NK-92 (cell line): Measurements from ENCODE around the gene ASB10.

Source experiments
- DNase-seq: peaks from one replicate; lab custom pipeline; 2025; ENCODE audit not compliant: unreplicated experiment; lab: John Stamatoyannopoulos, UW

Gene ASB10

DNA sequence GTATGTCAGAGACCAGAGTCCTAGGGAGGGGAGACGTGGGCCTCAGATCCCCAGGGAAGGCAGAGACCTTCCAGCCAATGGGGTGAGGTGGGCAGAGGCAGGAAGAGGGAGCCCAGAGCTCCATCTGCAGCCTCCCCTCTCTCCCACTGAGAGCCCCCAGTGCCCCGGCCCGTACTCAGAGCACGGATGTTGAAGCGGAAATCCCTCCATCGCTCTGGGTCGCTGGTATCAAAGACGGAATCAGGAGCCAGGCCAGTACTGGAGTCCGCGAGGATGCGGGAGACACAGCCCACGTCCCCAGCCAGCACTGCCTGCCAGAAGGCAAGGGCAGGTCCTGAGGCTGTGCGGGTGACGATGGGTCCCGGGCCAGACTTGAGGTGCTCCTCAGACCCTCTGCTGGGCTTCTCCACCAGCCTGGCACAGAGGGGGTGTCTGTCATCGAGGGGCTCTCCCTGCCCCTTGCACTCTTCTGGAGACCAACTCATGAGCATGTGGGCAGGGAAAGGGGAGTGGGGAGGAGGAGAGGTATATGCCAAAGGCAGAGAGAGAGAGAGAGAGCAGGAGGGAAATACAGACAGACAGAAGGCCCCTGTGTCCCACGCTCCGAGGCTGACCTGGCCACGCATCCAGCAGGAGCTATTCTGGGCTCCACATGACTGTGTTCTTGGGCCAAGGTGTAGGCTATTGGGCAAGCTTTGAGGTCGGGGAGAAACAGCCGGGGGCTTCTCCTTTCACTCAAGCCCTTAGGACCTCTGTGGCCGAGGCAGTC is at the start of gene ASB10:
Gene ASB10, minus strand, starts transcription at position 611 of the 769 bp plus-strand sequence. Its CDS starts 120 bp downstream, at position 491.
- DNase-seq, result no peak

- DNase-seq, result no peak
Measured at GRCh38 chr7:151236406-151236805, 49.4 kb upstream of the ASB10 start.

DNA sequence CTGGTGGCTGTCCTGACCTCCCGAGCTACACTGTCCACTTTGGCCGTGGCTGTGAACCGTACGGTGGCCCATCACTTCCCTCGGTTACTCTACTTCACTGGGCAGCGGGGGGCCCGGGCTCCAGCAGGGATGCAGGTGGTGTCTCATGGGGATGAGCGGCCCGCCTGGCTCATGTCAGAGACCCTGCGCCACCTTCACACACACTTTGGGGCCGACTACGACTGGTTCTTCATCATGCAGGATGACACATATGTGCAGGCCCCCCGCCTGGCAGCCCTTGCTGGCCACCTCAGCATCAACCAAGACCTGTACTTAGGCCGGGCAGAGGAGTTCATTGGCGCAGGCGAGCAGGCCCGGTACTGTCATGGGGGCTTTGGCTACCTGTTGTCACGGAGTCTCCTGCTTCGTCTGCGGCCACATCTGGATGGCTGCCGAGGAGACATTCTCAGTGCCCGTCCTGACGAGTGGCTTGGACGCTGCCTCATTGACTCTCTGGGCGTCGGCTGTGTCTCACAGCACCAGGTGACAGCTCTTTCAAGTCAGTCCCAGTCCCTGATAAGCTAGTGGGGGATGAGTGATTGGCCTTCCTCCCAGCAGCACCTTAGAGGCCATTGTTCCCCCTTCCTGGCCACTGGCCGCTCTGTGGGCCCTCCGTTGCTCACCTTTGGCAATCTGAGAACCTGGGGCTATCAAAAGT is 48.2 kb upstream of the ASB10 start:
- no peak for DNase-seq

GRCh38 chr7:151233804-151234203 is 46.8 kb upstream of the ASB10 start:
- no peak for DNase-seq

DNA sequence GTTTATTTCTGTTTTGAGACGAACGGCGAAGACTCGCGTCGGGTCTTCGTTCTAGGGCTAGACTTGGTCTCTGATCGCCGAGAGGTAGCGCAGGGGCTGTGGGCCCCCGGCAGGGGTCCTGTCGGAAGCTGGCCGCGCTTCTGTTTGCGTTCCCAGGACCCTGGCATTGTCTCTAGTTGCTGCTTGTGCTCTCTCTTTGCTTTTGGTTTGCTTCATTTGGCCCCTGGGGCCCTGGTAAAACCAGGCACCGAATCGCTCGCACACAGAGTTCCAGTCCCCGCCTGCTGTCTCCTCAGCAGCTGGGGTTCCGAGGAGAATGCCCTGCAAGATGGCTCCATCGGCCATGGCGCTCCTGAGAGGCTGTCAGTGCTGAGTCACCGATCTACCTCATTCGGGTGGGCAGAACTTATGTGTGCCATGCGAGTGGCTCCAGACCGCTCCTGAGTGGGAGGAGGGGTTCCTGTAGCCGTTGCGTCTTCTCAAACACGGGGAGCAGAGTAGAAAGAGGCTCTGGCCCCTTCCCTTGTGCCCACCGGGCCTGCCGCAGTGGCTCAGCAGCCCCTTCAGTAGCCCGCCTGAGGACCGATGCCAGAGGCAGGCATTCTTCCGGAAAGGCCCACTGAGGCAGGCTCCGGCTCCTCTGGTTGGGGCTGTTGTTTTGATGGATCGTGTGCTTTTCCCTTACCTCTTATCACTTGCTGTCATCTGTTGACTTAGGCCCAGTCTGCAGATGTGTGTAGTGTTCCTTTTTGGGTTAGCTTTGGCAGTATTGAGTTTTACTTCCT is 46.1 kb upstream of the ASB10 start:
- DNase-seq, result no peak

DNA sequence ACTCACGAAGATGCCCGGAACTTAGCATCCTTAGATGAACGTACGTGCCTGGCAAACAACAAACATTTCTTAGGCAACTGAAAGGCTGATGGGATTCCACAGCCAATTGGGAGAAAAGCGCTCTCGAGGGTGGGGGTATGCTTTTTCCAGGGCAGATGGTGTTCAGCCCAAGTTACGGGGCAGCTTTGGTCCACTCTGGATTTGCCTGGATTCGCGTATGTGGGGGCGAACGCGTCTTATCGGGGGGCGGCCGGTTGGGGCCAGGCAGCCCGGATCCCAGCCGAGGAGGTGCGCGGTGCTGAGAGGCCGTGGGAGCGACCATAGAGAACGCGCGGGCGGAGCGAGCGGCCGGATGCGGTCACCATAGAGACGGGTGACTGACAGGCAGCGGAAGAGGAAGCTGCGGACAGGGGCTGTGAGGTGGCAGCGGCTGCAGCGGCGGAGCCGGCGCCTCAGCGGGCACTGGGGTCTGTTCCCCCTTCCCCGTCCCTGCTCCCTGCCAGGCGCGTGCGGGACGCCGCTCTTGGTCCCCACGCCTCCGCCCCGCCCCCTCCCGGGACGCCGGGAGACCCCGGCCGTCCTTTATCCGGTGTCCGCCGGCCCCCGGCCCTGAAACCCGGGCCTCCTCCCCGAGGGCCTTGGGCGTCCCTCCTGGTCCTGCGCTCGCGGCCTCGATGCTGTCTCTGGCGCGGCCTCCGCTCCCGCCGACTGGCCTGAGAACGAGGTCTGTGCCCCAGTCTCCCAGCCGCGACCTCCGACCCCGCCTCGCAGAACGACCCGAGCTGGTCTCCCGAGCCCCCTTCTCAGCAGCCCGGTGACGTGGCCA is 45.3 kb upstream of the ASB10 start, which contains the start of gene CHPF2:
Gene CHPF2, plus strand, starts transcription at position 393 of the 826 bp plus-strand sequence. CDS start 1,529 bp downstream, outside the sequence.
- DNase-seq, result no peak

GRCh38 chr7:151231080-151231479 is 44.0 kb upstream of the ASB10 start:
- DNase-seq, result no peak

- no peak for DNase-seq
Measured at GRCh38 chr7:151229249-151229648, 42.2 kb upstream of the ASB10 start.

GRCh38 chr7:151228024-151228866 is 41.2 kb upstream of the ASB10 start:
- no peak for DNase-seq

DNA sequence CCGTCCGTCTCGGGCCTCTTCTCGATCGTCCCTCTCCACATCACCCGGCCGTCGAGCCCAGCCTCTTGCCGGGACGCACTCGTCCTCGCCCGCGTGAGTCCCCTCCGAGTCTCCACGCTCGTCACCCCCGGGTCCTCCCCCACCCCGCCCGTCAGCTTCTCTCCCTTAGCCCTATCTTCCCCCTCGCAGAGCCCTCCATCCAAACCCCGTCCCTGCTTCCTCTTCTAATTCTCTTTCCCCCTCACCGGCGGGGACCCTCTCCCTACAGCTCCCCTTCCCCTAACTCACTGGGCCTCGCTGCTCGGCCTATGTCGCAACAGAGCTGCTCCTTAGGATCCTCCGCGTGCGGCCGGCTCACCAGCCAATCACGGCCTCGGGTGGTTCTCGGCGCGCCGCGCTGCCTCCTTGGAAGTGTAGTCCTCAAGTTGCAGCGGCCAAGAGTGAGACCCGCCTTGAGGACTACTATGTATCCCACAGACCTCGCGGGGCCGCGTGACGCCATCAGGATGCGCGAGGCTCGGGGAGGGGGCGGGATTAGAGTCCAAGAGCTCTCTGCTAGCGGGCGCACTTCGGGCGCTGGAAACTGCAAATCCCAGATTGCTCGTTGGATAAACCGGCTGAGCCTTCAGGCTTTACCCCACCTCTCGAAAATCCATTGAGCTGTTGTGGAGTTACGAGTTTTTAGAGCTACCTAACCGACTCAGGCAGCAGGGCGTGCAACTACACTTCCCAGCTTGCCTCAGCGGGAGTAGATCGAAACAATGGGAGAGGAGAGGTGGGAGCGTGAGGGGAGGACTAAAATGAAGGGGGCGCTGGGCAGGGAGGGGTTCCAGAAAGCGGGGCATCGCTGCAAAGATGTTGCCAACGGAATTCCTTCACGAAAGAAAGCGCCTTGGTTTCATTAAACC is 40.1 kb upstream of the ASB10 start, which contains the start of gene ABCF2:
Gene ABCF2, minus strand, starts transcription at position 331 of the 908 bp plus-strand sequence. CDS start 747 bp downstream, outside the sequence.
- peak; percentile 87 for DNase-seq

- DNase-seq, result no peak
Measured at GRCh38 chr7:151226560-151226874, 39.5 kb upstream of the ASB10 start.

- no peak for DNase-seq
Measured at GRCh38 chr7:151225948-151226510, 39.0 kb upstream of the ASB10 start.

- DNase-seq, result no peak
Measured at GRCh38 chr7:151223728-151224127, 36.7 kb upstream of the ASB10 start.

DNA sequence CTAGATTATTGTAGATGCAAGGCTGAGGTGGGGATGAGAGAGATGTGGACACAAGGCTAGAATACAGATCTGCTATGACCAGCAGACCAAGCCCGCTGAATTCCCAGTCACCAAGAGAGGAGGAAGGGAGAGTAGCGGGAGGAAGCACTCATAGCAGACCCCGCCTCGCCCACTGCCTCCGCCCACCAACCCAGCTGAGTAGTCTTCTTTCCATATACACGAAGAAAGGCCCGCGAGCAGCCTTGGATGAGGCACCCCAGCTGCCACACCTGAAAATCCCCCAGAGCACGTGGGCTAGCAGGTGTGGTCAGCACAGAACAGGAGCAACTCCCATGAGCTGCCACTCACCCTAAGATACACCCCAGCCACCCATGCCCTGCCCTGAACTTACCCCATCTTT is 31.1 kb upstream of the ASB10 start:
- DNase-seq, result no peak

GRCh38 chr7:151215396-151215795 is 28.3 kb upstream of the ASB10 start:
- DNase-seq, result no peak

DNA sequence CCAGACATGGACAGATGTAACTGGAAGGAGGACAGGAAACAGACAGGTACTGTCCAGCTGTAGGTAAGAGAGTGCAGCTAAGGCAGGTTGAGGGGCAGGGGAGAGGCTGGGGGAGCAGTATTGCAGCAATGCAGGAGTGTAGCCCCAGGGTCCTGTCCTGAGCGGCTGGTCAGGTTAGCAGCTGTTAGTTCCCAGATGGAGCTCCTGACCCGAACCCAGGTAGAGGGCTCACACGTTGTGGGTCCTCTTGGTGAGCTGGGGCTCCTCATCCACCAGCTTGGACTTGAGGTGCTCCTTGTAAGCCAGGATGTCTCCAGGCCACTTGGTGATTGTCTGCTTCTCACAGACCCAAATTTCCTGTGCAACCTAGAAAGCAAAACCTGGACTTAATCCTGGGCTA is 26.8 kb upstream of the ASB10 start:
- no peak for DNase-seq

DNA sequence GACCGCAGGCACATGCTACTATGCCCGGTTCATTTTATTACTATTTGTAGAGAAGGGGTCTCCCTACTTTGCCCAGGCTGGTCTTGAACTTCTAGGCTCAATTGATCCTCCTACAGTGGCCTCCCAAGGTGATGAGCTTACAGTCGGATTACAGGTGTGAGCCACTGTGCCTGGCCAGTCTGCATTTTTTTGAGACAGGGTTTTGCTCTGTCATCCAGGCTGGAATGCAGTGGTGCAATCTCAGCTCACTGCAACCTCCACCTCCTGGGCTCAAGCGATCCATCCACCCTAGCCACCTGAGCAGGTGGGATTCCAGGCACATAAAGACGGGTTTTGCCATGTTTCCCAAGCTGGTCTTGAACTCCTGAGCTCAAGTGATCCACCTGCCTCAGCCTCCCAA is 25.6 kb upstream of the ASB10 start:
- no peak for DNase-seq

DNA sequence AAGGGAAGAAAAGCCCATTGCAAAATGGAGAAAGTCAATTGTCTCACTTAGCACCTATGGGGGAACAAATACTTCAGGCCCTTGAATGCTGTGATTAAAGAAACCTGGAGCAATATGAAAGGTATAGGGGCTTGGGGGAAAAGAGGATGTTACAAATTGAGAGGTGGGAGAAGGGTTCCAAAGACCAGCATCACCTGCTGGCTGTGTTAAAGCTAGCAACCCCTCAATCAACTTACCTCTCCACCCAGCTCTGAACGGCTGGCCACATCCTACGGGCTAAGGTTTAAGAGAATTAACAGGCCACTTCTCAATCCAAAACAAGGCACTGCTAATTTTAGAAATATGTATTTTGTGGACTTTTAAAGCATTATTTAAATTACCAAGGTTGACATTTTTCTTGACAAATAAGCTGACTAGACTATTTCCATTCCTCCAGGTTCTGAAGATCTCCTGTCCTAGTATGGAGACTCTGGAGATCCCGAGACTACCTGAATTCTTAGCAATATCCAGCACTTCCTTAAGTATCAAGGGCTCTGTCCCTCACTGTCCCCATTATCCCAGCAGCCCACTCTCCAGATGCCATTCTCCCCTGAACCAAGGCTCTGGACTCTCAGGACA is 24.2 kb upstream of the ASB10 start:
- no peak for DNase-seq
